Measurements from ENCODE around the gene TNKS1BP1.
A peak's percentile ranks its signal among the peaks of the same experiment; 100 is the strongest.

TNKS1BP1 gene

DNA sequence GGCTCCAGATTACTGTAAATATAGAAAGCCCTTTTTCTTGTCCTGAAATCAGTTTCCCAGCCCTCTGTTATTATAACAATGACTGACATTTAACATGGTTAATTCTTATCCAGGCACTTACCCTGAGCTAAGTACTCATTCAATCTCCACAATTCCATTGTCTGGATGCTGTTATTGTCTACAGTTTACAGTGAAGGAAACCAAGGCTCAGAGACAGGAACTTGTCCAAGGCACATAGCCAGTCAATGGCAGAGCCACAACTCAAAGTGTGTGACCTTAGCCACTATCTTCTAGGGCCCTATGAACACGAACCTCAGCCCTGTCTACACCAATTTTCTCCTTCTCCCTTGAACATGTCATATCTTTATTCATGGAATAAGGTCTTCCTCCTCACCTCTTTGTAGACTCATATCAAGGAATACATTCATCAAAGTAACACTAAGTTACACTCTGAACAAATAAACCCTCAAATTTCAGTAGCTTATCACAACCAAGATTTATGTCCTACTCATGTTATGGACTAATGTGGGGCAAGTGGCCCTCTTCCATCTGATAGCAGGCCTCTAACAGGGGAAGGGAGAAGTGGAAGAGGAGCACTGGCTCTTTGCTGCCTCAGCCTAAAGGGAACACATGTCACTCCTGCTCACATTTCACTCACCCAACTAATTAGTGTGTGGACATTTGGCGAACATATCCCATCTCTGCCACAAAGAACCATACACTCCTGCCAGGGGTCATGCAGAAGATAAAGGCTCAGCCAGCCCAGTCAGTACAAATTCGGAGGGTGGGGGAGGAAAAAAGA, 48.4 kb downstream of the TNKS1BP1 start:
- peaks cover 15% of the 10 kb centered on the region for H3K4me1 ChIP-seq (ENCODE audit: control insufficient read depth, low read depth, low read length)
- H3K36me3 ChIP-seq (ENCODE audit: control insufficient read depth, low read depth, low read length) = no peaks in the 10 kb centered on the region
- no peak overlapping the region for H3K4me3 ChIP-seq (ENCODE audit: low read length)
- H3K27me3 ChIP-seq (ENCODE audit: control insufficient read depth, insufficient read depth, low read length) = peaks cover 12% of the 10 kb centered on the region
- H3K9ac ChIP-seq (ENCODE audit: low read length) = no peak overlapping the region
- H3K27ac ChIP-seq (ENCODE audit: low read length) = no peak overlapping the region
- H3K9me3 ChIP-seq (ENCODE audit: control insufficient read depth, low read depth, low read length) = no peaks in the 10 kb centered on the region

DNA sequence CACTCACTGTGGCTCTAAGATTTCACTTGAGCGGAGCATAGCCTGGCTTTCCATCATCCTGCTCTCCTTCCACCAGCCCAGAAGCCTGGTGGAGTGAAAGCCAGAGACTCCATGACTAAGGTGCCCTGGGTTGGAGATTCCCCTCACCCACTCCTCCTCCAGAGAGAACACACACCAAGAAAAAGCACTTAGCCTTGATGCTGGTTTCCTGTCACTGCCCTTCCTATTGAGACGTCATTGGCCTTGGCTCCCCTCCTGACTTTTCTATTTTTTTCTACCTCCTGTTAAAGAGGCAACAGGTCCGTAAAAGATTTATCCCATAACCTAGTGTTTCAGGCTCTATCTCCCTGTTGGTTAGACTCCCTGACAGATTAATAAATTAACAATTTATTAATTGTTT, 49.2 kb downstream of the TNKS1BP1 start:
- H3K36me3 ChIP-seq (ENCODE audit: control insufficient read depth, low read depth, low read length) = no peaks in the 10 kb centered on the region
- H3K9ac ChIP-seq (ENCODE audit: low read length) = no peak overlapping the region
- peaks cover 12% of the 10 kb centered on the region for H3K27me3 ChIP-seq (ENCODE audit: control insufficient read depth, insufficient read depth, low read length)
- no peak overlapping the region for H3K4me3 ChIP-seq (ENCODE audit: low read length)
- no peaks in the 10 kb centered on the region for H3K9me3 ChIP-seq (ENCODE audit: control insufficient read depth, low read depth, low read length)
- H3K4me1 ChIP-seq (ENCODE audit: control insufficient read depth, low read depth, low read length) = peaks cover 15% of the 10 kb centered on the region
- H3K27ac ChIP-seq (ENCODE audit: low read length) = no peak overlapping the region

DNA sequence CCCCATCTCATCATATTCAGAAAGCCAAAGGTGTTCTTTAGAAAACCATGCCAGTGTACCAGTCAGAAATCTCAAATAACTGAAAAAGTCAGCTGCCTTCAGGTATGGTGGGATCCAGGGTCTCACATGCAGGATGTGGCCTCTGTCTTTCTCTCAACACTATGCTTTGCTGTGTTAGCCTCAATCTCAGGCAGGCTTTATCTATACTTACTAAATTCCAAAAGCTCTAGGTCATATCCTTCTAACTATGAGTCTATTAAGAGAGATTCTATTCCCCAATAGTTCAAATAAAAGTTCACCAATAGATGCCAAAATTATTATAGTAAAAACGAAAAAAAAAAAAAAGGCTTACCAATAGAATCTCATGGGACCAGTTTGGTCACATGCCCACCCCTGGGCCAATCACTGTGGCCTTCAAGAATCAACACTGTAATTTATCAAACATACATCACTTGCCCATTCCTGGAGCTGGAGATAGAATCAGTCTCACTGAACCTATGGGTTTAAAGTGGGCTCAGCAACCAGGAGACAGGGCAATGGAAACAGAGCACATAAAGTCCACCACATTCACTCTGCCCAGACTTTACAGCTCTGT, 49.8 kb downstream of the TNKS1BP1 start:
- no peaks in the 10 kb centered on the region for H3K9me3 ChIP-seq (ENCODE audit: control insufficient read depth, low read depth, low read length)
- H3K9ac ChIP-seq (ENCODE audit: low read length) = no peak overlapping the region

GRCh38 chr11:57273448-57274058, 51.2 kb downstream of the TNKS1BP1 start:
- no peak overlapping the region for H3K9ac ChIP-seq (ENCODE audit: low read length)
- H3K4me3 ChIP-seq (ENCODE audit: low read length) = no peak overlapping the region
- no peaks in the 10 kb centered on the region for H3K36me3 ChIP-seq (ENCODE audit: control insufficient read depth, low read depth, low read length)
- H3K9me3 ChIP-seq (ENCODE audit: control insufficient read depth, low read depth, low read length) = no peaks in the 10 kb centered on the region
- H3K27ac ChIP-seq (ENCODE audit: low read length) = no peak overlapping the region
- H3K4me1 ChIP-seq (ENCODE audit: control insufficient read depth, low read depth, low read length) = peaks cover 11% of the 10 kb centered on the region
- H3K27me3 ChIP-seq (ENCODE audit: control insufficient read depth, insufficient read depth, low read length) = peaks cover 12% of the 10 kb centered on the region

More for the DNA sequence above, 49.8 kb downstream of the TNKS1BP1 start:
- Histone ChIP-seq H3K27me3 (ENCODE audit: control insufficient read depth, insufficient read depth, low read length) (peaks cover 12% of the 10 kb centered on the region), H3K36me3 (ENCODE audit: control insufficient read depth, low read depth, low read length) (no peaks in the 10 kb centered on the region), H3K27ac (ENCODE audit: low read length) (no peak overlapping the region), H3K4me3 (ENCODE audit: low read length) (no peak overlapping the region), H3K4me1 (ENCODE audit: control insufficient read depth, low read depth, low read length) (peaks cover 15% of the 10 kb centered on the region)

DNA sequence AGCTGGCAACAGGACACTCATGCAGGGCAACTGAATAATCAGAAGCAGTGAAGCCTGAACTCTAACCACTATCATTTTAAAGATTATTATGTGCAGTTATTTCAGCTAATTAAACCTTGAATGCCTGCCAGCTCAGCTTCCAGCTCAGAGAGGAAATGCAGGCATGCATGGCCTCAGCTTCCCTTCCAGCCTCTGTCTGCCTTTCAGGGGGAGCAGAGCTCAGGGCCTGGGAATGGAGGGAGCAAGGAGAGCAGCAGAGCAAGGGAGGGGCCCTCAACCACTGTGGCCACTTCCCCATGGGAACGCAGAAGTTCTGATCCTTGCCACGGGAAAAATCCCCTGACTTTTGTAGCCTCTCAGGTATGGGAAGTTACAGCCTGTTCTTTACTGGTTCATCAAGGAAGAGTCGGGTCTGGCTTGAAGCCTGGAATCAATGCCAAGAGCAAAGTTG, 55.2 kb downstream of the TNKS1BP1 start:
- Histone ChIP-seq H3K27me3 (ENCODE audit: control insufficient read depth, insufficient read depth, low read length) (no peaks in the 10 kb centered on the region), H3K4me3 (ENCODE audit: low read length) (no peak overlapping the region), H3K27ac (ENCODE audit: low read length) (no peak overlapping the region), H3K9ac (ENCODE audit: low read length) (no peak overlapping the region), H3K36me3 (ENCODE audit: control insufficient read depth, low read depth, low read length) (no peaks in the 10 kb centered on the region), H3K4me1 (ENCODE audit: control insufficient read depth, low read depth, low read length) (no peaks in the 10 kb centered on the region), H3K9me3 (ENCODE audit: control insufficient read depth, low read depth, low read length) (peaks cover 5% of the 10 kb centered on the region)

DNA sequence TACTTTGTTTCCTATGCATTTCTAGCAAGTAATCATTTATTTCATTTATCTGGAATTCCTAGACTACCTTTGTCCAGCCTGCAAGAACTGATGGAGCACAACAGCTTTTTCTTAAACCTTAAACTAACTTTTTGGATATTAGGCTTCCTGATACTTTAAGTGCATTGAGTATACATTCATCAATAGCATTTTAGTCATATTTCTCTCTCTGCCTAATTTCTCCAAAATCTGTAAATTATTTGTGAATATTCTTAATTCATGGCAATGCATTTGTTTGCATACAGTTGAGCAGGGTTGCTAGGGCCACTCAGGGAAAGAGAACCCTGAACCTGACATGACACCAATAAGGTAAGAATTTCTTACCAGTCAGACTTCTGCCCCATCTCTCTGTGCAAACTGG, 58.6 kb downstream of the TNKS1BP1 start:
- Histone ChIP-seq H3K9me3 (ENCODE audit: control insufficient read depth, low read depth, low read length) (peaks cover 5% of the 10 kb centered on the region), H3K27me3 (ENCODE audit: control insufficient read depth, insufficient read depth, low read length) (no peaks in the 10 kb centered on the region), H3K4me1 (ENCODE audit: control insufficient read depth, low read depth, low read length) (peaks cover 11% of the 10 kb centered on the region), H3K36me3 (ENCODE audit: control insufficient read depth, low read depth, low read length) (no peaks in the 10 kb centered on the region), H3K4me3 (ENCODE audit: low read length) (no peak overlapping the region), H3K27ac (ENCODE audit: low read length) (no peak overlapping the region), H3K9ac (ENCODE audit: low read length) (no peak overlapping the region)

GRCh38 chr11:57263351-57263750, 61.4 kb downstream of the TNKS1BP1 start:
- Histone ChIP-seq H3K4me3 (ENCODE audit: low read length) (no peak overlapping the region), H3K9ac (ENCODE audit: low read length) (peak overlapping the region; percentile 11), H3K27ac (ENCODE audit: low read length) (no peak overlapping the region), H3K27me3 (ENCODE audit: control insufficient read depth, insufficient read depth, low read length) (no peaks in the 10 kb centered on the region), H3K4me1 (ENCODE audit: control insufficient read depth, low read depth, low read length) (peaks cover 11% of the 10 kb centered on the region), H3K9me3 (ENCODE audit: control insufficient read depth, low read depth, low read length) (peaks cover 5% of the 10 kb centered on the region), H3K36me3 (ENCODE audit: control insufficient read depth, low read depth, low read length) (no peaks in the 10 kb centered on the region)

- Histone ChIP-seq H3K36me3 (ENCODE audit: control insufficient read depth, low read depth, low read length) (no peaks in the 10 kb centered on the region), H3K4me1 (ENCODE audit: control insufficient read depth, low read depth, low read length) (peaks cover 11% of the 10 kb centered on the region), H3K9me3 (ENCODE audit: control insufficient read depth, low read depth, low read length) (peaks cover 5% of the 10 kb centered on the region), H3K27me3 (ENCODE audit: control insufficient read depth, insufficient read depth, low read length) (no peaks in the 10 kb centered on the region), H3K4me3 (ENCODE audit: low read length) (no peak overlapping the region), H3K9ac (ENCODE audit: low read length) (no peak overlapping the region), H3K27ac (ENCODE audit: low read length) (no peak overlapping the region)
Observed at GRCh38 chr11:57262157-57262556, 62.6 kb downstream of the TNKS1BP1 start.

- no peak overlapping the region for H3K27ac ChIP-seq (ENCODE audit: low read length)
- no peak overlapping the region for H3K4me3 ChIP-seq (ENCODE audit: low read length)
- no peak overlapping the region for H3K9ac ChIP-seq (ENCODE audit: low read length)
- H3K9me3 ChIP-seq (ENCODE audit: control insufficient read depth, low read depth, low read length) = peaks cover 3% of the 10 kb centered on the region
- H3K4me1 ChIP-seq (ENCODE audit: control insufficient read depth, low read depth, low read length) = peaks cover 11% of the 10 kb centered on the region
- no peaks in the 10 kb centered on the region for H3K27me3 ChIP-seq (ENCODE audit: control insufficient read depth, insufficient read depth, low read length)
- no peaks in the 10 kb centered on the region for H3K36me3 ChIP-seq (ENCODE audit: control insufficient read depth, low read depth, low read length)
Observed at GRCh38 chr11:57260937-57261783, 63.6 kb downstream of the TNKS1BP1 start.

DNA sequence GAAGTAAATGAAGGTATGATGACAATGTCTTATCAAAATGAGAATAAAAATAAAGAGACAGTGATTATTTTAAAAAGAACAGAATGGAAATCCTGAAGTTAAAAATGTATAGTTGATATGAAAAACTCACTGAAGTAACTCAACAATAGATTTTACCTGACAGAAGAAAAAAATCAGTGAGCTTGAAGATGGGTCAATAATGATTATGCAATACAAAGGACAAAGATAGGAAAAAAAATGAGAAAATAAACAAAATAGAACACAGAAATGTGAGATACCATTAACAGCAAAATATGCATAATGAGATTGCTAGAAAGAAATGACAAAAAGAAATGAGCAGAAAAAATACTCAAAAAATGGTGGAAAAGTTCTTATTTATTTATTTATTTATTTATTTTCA, 68.6 kb downstream of the TNKS1BP1 start:
- no peaks in the 10 kb centered on the region for H3K4me1 ChIP-seq (ENCODE audit: control insufficient read depth, low read depth, low read length)
- H3K9ac ChIP-seq (ENCODE audit: low read length) = no peak overlapping the region
- no peaks in the 10 kb centered on the region for H3K27me3 ChIP-seq (ENCODE audit: control insufficient read depth, insufficient read depth, low read length)
- H3K4me3 ChIP-seq (ENCODE audit: low read length) = no peak overlapping the region
- no peaks in the 10 kb centered on the region for H3K9me3 ChIP-seq (ENCODE audit: control insufficient read depth, low read depth, low read length)
- H3K27ac ChIP-seq (ENCODE audit: low read length) = no peak overlapping the region
- H3K36me3 ChIP-seq (ENCODE audit: control insufficient read depth, low read depth, low read length) = no peaks in the 10 kb centered on the region

DNA sequence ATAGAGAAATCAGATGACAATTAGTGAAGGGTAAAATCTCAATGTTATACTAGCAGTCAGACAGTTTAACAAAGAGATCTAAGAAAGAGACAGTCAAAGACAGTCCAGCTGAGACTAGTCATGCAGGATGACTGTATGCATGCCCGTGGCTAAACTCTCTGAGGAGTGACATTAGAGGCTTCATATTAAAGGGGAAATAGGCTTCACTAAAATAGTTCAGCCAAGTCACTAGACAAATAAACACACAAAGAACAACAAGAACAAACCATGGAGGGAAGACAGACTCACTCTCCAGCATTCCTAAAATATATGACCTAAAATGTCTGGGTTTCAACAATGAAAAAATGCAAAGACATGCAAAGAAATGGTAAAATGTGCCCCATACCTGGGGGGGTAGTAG, 69.1 kb downstream of the TNKS1BP1 start:
- no peak overlapping the region for H3K9ac ChIP-seq (ENCODE audit: low read length)
- no peaks in the 10 kb centered on the region for H3K27me3 ChIP-seq (ENCODE audit: control insufficient read depth, insufficient read depth, low read length)
- no peak overlapping the region for H3K4me3 ChIP-seq (ENCODE audit: low read length)
- no peaks in the 10 kb centered on the region for H3K4me1 ChIP-seq (ENCODE audit: control insufficient read depth, low read depth, low read length)
- H3K9me3 ChIP-seq (ENCODE audit: control insufficient read depth, low read depth, low read length) = no peaks in the 10 kb centered on the region
- H3K27ac ChIP-seq (ENCODE audit: low read length) = no peak overlapping the region
- H3K36me3 ChIP-seq (ENCODE audit: control insufficient read depth, low read depth, low read length) = no peaks in the 10 kb centered on the region
